B cell (primary cell): ENCODE results near the gene RPL34. TPM values are rescaled to one million over a fixed set of nuclear protein-coding genes. Genes with fewer than 3 reads are reported as not detected.
A peak's percentile ranks its signal among the peaks of the same experiment; 100 is the strongest.

Source experiments
- ATAC-seq: fragments of 200-7000 bp; cut with Tn5 transposase; one replicate; pipeline ENCODE4 v1.10.0; 2021; ENCODE audit warnings: low read depth, mild to moderate bottlenecking, moderate number of reproducible peaks, moderate library complexity
- CTCF ChIA-PET: fragments of 350-600 bp; sonication (Branson Sonifier 250); formaldehyde crosslinking; loops from one replicate; lab custom pipeline; 2021; ENCODE audit warnings: antibody characterized with exemption, inconsistent platforms; lab: Charles Lee
- POLR2A ChIA-PET: fragments of 350-600 bp; sonication (Branson Sonifier 250); formaldehyde crosslinking; loops from one replicate; lab custom pipeline; 2021; ENCODE audit warnings: antibody characterized with exemption; lab: Charles Lee
- DNase-seq: peaks from one replicate; pipeline ENCODE4 v3.0.0; 2013
- H2AFZ ChIP-seq: 2 replicates; pipeline ENCODE4 v1.6.1; 2012; ENCODE audit warnings: mild to moderate bottlenecking, low read depth, low read length; ENCODE audit not compliant: insufficient read depth, poor library complexity, severe bottlenecking
- H3K27ac ChIP-seq, 2 donors: 1 replicate in 1 of 2; 2 replicates in 1 of 2; pipeline ENCODE4 v1.5.1; 2012 to 2013; ENCODE audit warnings: low read length in 2 of 2, mild to moderate bottlenecking in 2 of 2, moderate library complexity in 1 of 2
- H3K27me3 ChIP-seq, 4 experiments: fragments of 200-600 bp in 1 of 4; sonication (generic) in 1 of 4; replicated peaks in 1 of 4; 1 replicate in 2 of 4; 2 replicates in 2 of 4; pipeline versions ENCODE4 v1.6.1 to v1.7.0; 2013 to 2016; ENCODE audit warnings: low read length in 3 of 4, mild to moderate bottlenecking in 2 of 4, mixed read lengths in 1 of 4, moderate library complexity in 1 of 4; ENCODE audit not compliant: insufficient read depth in 4 of 4, control insufficient read depth in 3 of 4; ENCODE audit errors: control extremely low read depth in 1 of 4
- H3K36me3 ChIP-seq, 2 experiments: replicated peaks in 1 of 2; 1 replicate in 1 of 2; 2 replicates in 1 of 2; pipeline versions ENCODE4 v1.6.1 to v1.7.1; 2013; ENCODE audit warnings: low read length in 1 of 2; ENCODE audit not compliant: insufficient read depth in 2 of 2, control insufficient read depth in 1 of 2; ENCODE audit errors: control extremely low read depth in 1 of 2, extremely low read depth in 1 of 2
- H3K4me1 ChIP-seq, 2 donors: fragments of 200-600 bp in 1 of 2; sonication (generic) in 1 of 2; 1 replicate in 1 of 2; 2 replicates in 1 of 2; pipeline versions ENCODE4 v1.5.1 to v1.6.1; 2013 to 2017; ENCODE audit warnings: low read length in 2 of 2; ENCODE audit not compliant: control insufficient read depth in 2 of 2, insufficient read depth in 2 of 2
- H3K4me2 ChIP-seq: replicated peaks from 2 replicates; pipeline ENCODE3; 2012; ENCODE audit warnings: mild to moderate bottlenecking, low read depth, low read length; ENCODE audit not compliant: poor library complexity, severe bottlenecking
- H3K4me3 ChIP-seq, 5 experiments: fragments of 200-600 bp in 1 of 5; sonication (generic) in 1 of 5; 1 replicate in 3 of 5; 2 replicates in 2 of 5; pipeline versions ENCODE4 v1.5.1 to v1.7.0; 2011 to 2016; ENCODE audit warnings: low read length in 4 of 5, mild to moderate bottlenecking in 4 of 5, low read depth in 2 of 5, control low read depth in 1 of 5, moderate library complexity in 1 of 5; ENCODE audit not compliant: insufficient read depth in 1 of 5; ENCODE audit errors: control extremely low read depth in 1 of 5, extremely low read depth in 1 of 5
- H3K79me2 ChIP-seq: fragments of 200-600 bp; sonication (generic); one replicate; pipeline ENCODE4 v1.6.0; 2016; ENCODE audit warnings: low read length; ENCODE audit not compliant: control insufficient read depth, insufficient read depth
- H3K9ac ChIP-seq: fragments of 200-600 bp; sonication (generic); 2 replicates; pipeline ENCODE4 v1.6.1; 2017; ENCODE audit warnings: mild to moderate bottlenecking, low read length, moderate library complexity
- H3K9me3 ChIP-seq, 3 donors: one replicate each; pipeline versions ENCODE4 v1.6.1 to v1.7.1; 2013; ENCODE audit warnings: low read length in 2 of 3; ENCODE audit not compliant: control insufficient read depth in 2 of 3, insufficient read depth in 1 of 3; ENCODE audit errors: control extremely low read depth in 1 of 3
- H4K20me1 ChIP-seq: 2 replicates; pipeline ENCODE4 v1.6.0; 2012; ENCODE audit warnings: mild to moderate bottlenecking, low read length; ENCODE audit not compliant: insufficient read depth, control insufficient read depth, poor library complexity, severe bottlenecking
- H3K27ac Mint-ChIP-seq: one replicate; pipeline ENCODE4 v1.8.0; 2021; ENCODE audit warnings: mixed read lengths
- H3K27me3 Mint-ChIP-seq: one replicate; pipeline ENCODE4 v1.8.0; 2021; ENCODE audit warnings: mixed read lengths
- H3K4me1 Mint-ChIP-seq: one replicate; pipeline ENCODE4 v1.8.0; 2021; ENCODE audit warnings: mixed read lengths
- H3K4me3 Mint-ChIP-seq: one replicate; pipeline ENCODE4 v1.8.0; 2021; ENCODE audit warnings: mixed read lengths
- H3K9me3 Mint-ChIP-seq: one replicate; pipeline ENCODE4 v1.8.0; 2022; ENCODE audit warnings: mixed read lengths; ENCODE audit not compliant: insufficient read depth
- CTCF ChIP-seq: fragments of 200-600 bp; IDR thresholded peaks from one replicate; pipeline ENCODE4 v1.8.0; 2022; ENCODE audit warnings: antibody characterized with exemption, mild to moderate bottlenecking
- EZH2 ChIP-seq: IDR thresholded peaks from 2 replicates; pipeline ENCODE4 v1.6.1; 2012; ENCODE audit warnings: borderline replicate concordance, low read depth, mild to moderate bottlenecking, moderate library complexity, low read length; ENCODE audit not compliant: insufficient read depth, poor library complexity, severe bottlenecking
- WGBS: methylation state at CpG from one replicate; pipeline ENCODE4 v1.1.5; 2013; ENCODE audit warnings: missing lambda C conversion rate; ENCODE audit not compliant: insufficient coverage; 5-methylcytosine and 5-hydroxymethylcytosine counted together
- intact Hi-C: fragments of 100-400 bp; cut with micrococcal nuclease; formaldehyde crosslinking; loops from one replicate; pipeline ENCODE4 v1.10.0; 2022
- polyA minus RNA-seq: library from RNA; depleted of rRNA, polyadenylated mRNA; stranded (reverse); fragments of >200 nt; gene quantifications from 2 replicates; pipeline ENCODE4 v1.2.3, GENCODE V29; 2012
- polyA plus RNA-seq: library from polyadenylated mRNA; depleted of rRNA; stranded (reverse); fragments of >200 nt; gene quantifications from 2 replicates; pipeline ENCODE4 v1.2.3, GENCODE V29; 2012
- total RNA-seq, 2 donors: library from RNA; stranded (reverse); fragments of 120-200 nt in 1 of 2; gene quantifications; 1 replicate in 1 of 2; 2 replicates in 1 of 2; pipeline versions ENCODE4 v1.2.3 to v1.2.4, GENCODE V29; 2013 to 2022

Gene RPL34
- total RNA-seq, result 2,198 and 2,267 TPM in 2 replicates
- 5,719 TPM for total RNA-seq (2013)
- polyA plus RNA-seq, result 3,509 and 4,160 TPM in 2 replicates
- 714 and 773 TPM in 2 replicates for polyA minus RNA-seq

GRCh38 chr4:108620101-108620932 is at the start of gene RPL34:
TSS of gene RPL34 (plus strand) at chr4:108620576. CDS start at chr4:108621960, 1,384 bp downstream.
- Histone ChIP-seq H4K20me1 (peaks cover 17% of the 10 kb centered on the region), H3K36me3 (peaks cover 2 to 34% of the 10 kb centered on the region in 2 experiments), H3K79me2 (peaks cover 10% of the 10 kb centered on the region), H3K9ac (peak within 1 kb of the TSS; percentile 94), H3K4me3 (peak within 1 kb of the TSS; percentile 86 to 100 (median 98)), H3K4me2 (peak within 1 kb of the TSS; percentile 84), H3K9me3 (peaks cover 0 to 3% (median 1%) of the 10 kb centered on the region in 3 donors), H2AFZ (peak within 1 kb of the TSS; percentile 87), H3K4me1 (peaks cover 20 to 24% of the 10 kb centered on the region in 2 donors), H3K27me3 (no peaks in the 10 kb centered on the region), H3K27ac (peak within 1 kb of the TSS; percentile 87 to 88)
- ATAC-seq, result peak; percentile 100
- no peaks in the 10 kb centered on the region for H3K27me3 Mint-ChIP-seq
- H3K4me3 Mint-ChIP-seq, result peak within 1 kb of the TSS; percentile 96
- ChIA-PET CTCF (interaction anchor here (1.8 kb wide), 1 partner anchor 30 kb away, joined by 7 read pairs; the partner anchor contains the start of gene OSTC), POLR2A (interaction anchor here (2.3 kb wide), 1 partner anchor 30 kb away, joined by 11 read pairs; the partner anchor contains the start of gene OSTC)
- H3K9me3 Mint-ChIP-seq, result no peaks in the 10 kb centered on the region
- peak; percentile 98 for DNase-seq
- TF ChIP-seq CTCF (no peak), EZH2 (no peak)
- intact Hi-C loops, result loop anchor here (1.0 to 10.0 kb wide), 5 partner anchors 30 to 1194 kb away; partner anchors contain the start of genes CYP2U1, GAR1, HADH and OSTC
- peak within 1 kb of the TSS; percentile 93 for H3K27ac Mint-ChIP-seq
- WGBS, result under 1% methylated on average over 20 of the region's 32 CpGs
- H3K4me1 Mint-ChIP-seq, result peaks cover 44% of the 10 kb centered on the region
